Tibial nerve (tissue), 4 donors: ENCODE measurements around the gene DNAI2. TPM values are rescaled to one million over a fixed set of nuclear protein-coding genes. Genes with fewer than 3 reads are reported as not detected.

ENCODE experiments used
- DNase-seq, 2 donors: peaks; one replicate each; pipeline ENCODE4 v3.0.0-alpha.2; 2019; ENCODE audit warnings: low spot score in 2 of 2
- H3K27ac ChIP-seq, 4 donors: fragments of 200-600 bp; sonication (generic) in 3 of 4; one replicate each; pipeline ENCODE4 v1.5.1; 2017 to 2019; ENCODE audit warnings: mild to moderate bottlenecking in 1 of 4
- H3K27me3 ChIP-seq, 2 donors: fragments of 200-600 bp; sonication (generic) in 1 of 2; one replicate each; pipeline versions ENCODE4 v1.5.1 to v1.6.0; 2017 to 2019
- H3K36me3 ChIP-seq, 3 donors: fragments of 200-600 bp; sonication (generic); one replicate each; pipeline ENCODE4 v1.5.1; 2018 to 2019
- H3K4me1 ChIP-seq, 4 donors: fragments of 200-600 bp; sonication (generic) in 3 of 4; one replicate each; pipeline ENCODE4 v1.5.1; 2017 to 2019
- H3K4me3 ChIP-seq, 4 donors: fragments of 200-600 bp; sonication (generic) in 3 of 4; one replicate each; pipeline ENCODE4 v1.5.1; 2017 to 2019; ENCODE audit warnings: mild to moderate bottlenecking in 1 of 4, moderate library complexity in 1 of 4
- H3K9me3 ChIP-seq, 4 donors: fragments of 200-600 bp; sonication (generic) in 3 of 4; one replicate each; pipeline ENCODE4 v1.5.1; 2017 to 2019
- EP300 ChIP-seq, 2 donors: sonication (generic); formaldehyde crosslinking; IDR thresholded peaks; one replicate each; pipeline ENCODE4 v1.6.1; 2017; ENCODE audit warnings: antibody characterized with exemption in 2 of 2, mild to moderate bottlenecking in 1 of 2
- POLR2A ChIP-seq, 2 donors: fragments of 450-650 bp; IDR thresholded peaks; one replicate each; pipeline ENCODE4 v1.6.1; 2017; ENCODE audit warnings: antibody characterized with exemption in 2 of 2, mild to moderate bottlenecking in 2 of 2, moderate library complexity in 2 of 2
- WGBS, 2 donors: methylation state at CpG; one replicate each; pipeline ENCODE4 v1.1.5; 2018; 5-methylcytosine and 5-hydroxymethylcytosine counted together
- total RNA-seq, 4 donors: library from RNA; depleted of rRNA; stranded (reverse); fragments of >200 nt; gene quantifications; one replicate each; pipeline ENCODE4 v1.1.0, GENCODE V29; 2016
- TF ChIP-seq, protein P1 (sequence below), 5 experiments: fragments of 200-600 bp in 3 of 5; fragments of 450-650 bp in 2 of 5; sonication (generic) in 3 of 5; IDR thresholded peaks; one replicate each; pipeline ENCODE4 v1.5.1; 2016 to 2019; ENCODE audit warnings: antibody characterized with exemption in 5 of 5, mild to moderate bottlenecking in 3 of 5, moderate library complexity in 2 of 5

DNAI2 gene
- total RNA-seq, 4 donors from 2014 or later = 0.60 TPM; not detected in 3

DNA sequence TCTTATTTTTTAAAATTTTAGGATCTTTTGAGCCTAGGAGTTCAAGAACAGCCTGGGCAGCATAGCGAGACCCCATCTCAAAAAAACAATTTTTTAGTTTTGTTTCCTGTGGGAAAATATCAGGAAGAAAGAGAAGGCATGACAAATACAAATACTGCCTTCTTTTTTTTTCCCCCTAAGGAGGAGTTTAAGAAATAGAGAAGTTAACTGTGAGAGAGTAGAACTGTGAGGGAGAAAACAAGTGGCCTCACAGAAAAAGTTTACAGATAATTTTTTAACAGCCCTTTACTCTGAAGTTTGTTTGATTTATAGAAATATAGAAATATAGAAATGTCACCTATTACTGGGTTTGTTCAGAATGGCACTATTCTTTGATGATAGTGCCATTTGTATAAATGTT lies 39.5 kb upstream of the DNAI2 start:
- no peak overlapping the region for H3K4me3 ChIP-seq
- H3K4me1 ChIP-seq = peaks cover 0 to 47% (median 24%) of the 10 kb centered on the region in 4 donors
- H3K36me3 ChIP-seq = peaks cover 0 to 40% (median 0%) of the 10 kb centered on the region in 3 donors
- peak overlapping the region; percentile 61 to 95 (median 82) for H3K27ac ChIP-seq
- DNase-seq = no peak
- H3K9me3 ChIP-seq = no peaks in the 10 kb centered on the region
- WGBS, 2 donors = 51 to 64% methylated on average over 1 of the region's 1 CpG
- H3K27me3 ChIP-seq = no peaks in the 10 kb centered on the region
- TF ChIP-seq EP300 (IDR thresholded peaks at IDR 0.05) (no peak), POLR2A (IDR thresholded peaks at IDR 0.05) (no peak)
- TF ChIP-seq, protein P1, sequence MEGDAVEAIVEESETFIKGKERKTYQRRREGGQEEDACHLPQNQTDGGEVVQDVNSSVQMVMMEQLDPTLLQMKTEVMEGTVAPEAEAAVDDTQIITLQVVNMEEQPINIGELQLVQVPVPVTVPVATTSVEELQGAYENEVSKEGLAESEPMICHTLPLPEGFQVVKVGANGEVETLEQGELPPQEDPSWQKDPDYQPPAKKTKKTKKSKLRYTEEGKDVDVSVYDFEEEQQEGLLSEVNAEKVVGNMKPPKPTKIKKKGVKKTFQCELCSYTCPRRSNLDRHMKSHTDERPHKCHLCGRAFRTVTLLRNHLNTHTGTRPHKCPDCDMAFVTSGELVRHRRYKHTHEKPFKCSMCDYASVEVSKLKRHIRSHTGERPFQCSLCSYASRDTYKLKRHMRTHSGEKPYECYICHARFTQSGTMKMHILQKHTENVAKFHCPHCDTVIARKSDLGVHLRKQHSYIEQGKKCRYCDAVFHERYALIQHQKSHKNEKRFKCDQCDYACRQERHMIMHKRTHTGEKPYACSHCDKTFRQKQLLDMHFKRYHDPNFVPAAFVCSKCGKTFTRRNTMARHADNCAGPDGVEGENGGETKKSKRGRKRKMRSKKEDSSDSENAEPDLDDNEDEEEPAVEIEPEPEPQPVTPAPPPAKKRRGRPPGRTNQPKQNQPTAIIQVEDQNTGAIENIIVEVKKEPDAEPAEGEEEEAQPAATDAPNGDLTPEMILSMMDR (IDR thresholded peaks at IDR 0.05) = no peak

DNA sequence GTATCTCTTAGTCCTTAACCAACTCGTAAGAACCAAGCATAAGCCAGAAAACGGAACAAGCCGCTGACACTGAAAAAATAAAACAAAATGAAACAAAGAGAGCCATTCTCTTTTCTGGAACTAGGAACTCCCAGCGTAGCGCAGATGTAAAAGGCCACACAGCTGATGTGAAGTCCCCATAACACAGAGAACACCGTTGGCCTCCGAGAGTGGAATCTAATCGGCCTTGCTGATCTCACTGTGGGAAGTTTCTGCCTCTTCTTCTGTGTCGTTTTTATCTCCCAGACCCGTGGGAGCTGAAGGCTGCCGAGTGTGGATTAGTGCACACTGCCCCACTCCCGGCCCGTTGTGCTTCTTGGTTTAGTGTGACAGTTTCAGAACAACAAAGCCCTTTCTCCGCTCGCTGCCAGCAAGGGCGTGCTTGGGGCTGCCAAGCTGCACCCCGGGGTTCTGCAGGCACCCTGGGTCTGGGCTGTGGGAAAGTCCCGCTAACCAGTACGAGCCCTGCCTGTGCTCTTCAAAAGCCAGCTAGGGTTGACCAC lies 38.9 kb upstream of the DNAI2 start:
- H3K36me3 ChIP-seq = peaks cover 0 to 38% (median 0%) of the 10 kb centered on the region in 3 donors
- no peaks in the 10 kb centered on the region for H3K9me3 ChIP-seq
- 18 to 25% methylated on average over 19 of the region's 19 CpGs for WGBS, 2 donors
- H3K4me3 ChIP-seq = peak overlapping the region in 2 of 4 donors; percentile 0 to 26
- TF ChIP-seq EP300 (IDR thresholded peaks at IDR 0.05) (peak in 1 of 2 donors; percentile 72), POLR2A (IDR thresholded peaks at IDR 0.05) (peak in 1 of 2 donors; percentile 38)
- TF ChIP-seq, protein P1 (IDR thresholded peaks at IDR 0.05) = no peak
- peaks cover 0 to 52% (median 26%) of the 10 kb centered on the region in 4 donors for H3K4me1 ChIP-seq
- no peaks in the 10 kb centered on the region for H3K27me3 ChIP-seq
- peak overlapping the region; percentile 61 to 95 (median 82) for H3K27ac ChIP-seq
- no peak for DNase-seq

DNA sequence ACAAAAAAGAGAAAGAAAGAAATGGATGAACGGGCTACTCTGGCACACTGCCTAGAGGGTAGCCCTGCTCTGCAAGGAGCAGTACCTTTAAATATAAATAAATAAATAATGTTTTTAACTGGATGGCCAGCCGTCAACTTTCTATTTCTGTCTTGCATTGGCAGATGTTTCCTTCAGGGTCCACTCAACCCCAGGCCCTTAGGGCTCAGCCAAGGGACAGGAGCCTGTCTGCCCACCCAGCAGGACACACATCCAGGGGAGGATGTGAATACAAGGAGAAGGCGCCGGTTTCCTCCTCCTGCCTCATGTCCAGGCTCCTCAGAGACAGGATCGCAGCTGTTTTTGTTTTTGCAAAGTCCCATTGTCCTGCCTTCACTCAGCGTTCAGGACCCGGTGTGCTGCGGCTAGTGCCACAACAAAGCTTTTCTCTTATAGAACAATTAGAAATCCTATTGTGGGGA lies 38.1 kb upstream of the DNAI2 start:
- Histone ChIP-seq H3K4me3 (no peak overlapping the region), H3K27ac (peak overlapping the region in 2 of 4 donors; percentile 87 to 95), H3K9me3 (no peaks in the 10 kb centered on the region), H3K4me1 (peaks cover 0 to 60% (median 33%) of the 10 kb centered on the region in 4 donors), H3K27me3 (no peaks in the 10 kb centered on the region), H3K36me3 (peaks cover 0 to 29% (median 0%) of the 10 kb centered on the region in 3 donors)
- no peak for DNase-seq
- TF ChIP-seq POLR2A (IDR thresholded peaks at IDR 0.05) (no peak), EP300 (IDR thresholded peaks at IDR 0.05) (no peak)
- TF ChIP-seq, protein P1 (IDR thresholded peaks at IDR 0.05) = no peak
- 28 to 42% methylated on average over 8 of the region's 8 CpGs for WGBS, 2 donors

DNA sequence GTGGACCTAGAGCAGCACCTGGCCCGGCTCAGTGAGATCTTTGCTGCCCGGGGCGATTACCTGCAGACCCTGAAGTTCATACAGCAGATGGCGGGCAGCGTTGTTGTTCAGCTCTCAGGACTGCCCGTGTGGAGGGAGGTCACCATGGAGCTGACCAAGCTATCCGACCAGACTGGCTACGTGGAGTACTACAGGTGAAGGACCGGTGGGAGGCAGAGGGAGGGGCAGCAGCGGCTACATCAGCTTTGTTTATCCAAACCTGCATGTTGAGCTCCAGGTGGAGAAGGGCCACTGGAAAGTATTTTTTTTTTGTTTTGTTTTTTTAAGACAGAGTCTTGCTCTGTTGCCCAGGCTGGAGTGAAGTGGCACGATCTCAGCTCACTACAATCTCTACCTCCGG lies 36.7 kb upstream of the DNAI2 start:
- H3K36me3 ChIP-seq = peaks cover 0 to 16% (median 0%) of the 10 kb centered on the region in 3 donors
- WGBS, 2 donors = 89 to 96% methylated on average over 12 of the region's 12 CpGs
- H3K9me3 ChIP-seq = no peaks in the 10 kb centered on the region
- H3K27me3 ChIP-seq = no peaks in the 10 kb centered on the region
- DNase-seq = no peak
- no peak overlapping the region for H3K4me3 ChIP-seq
- peaks cover 0 to 74% (median 43%) of the 10 kb centered on the region in 4 donors for H3K4me1 ChIP-seq
- TF ChIP-seq EP300 (IDR thresholded peaks at IDR 0.05) (no peak), POLR2A (IDR thresholded peaks at IDR 0.05) (no peak)
- TF ChIP-seq, protein P1 (IDR thresholded peaks at IDR 0.05) = no peak
- peak overlapping the region in 1 of 4 donors; percentile 87 for H3K27ac ChIP-seq

DNA sequence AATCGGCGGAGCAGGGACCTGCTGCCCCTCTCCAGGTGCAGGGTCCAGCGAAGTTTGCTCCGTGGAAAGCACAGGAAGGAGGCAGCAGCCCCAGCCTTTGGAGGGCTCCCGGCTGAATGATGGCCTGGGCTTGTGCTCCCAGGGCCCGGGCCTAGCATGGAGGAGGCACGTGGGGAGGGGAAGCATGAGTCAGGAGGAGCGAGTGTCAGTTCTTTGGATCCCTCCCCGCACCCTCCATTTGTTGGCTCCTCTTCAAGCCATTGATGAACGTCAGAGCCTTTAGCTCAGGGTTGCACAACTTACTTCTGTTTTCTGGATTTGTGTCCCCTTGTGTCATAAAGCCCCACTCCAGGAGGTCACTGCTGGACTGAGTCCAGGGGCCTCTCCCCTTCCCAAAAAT lies 34.9 kb upstream of the DNAI2 start:
- Histone ChIP-seq H3K9me3 (no peaks in the 10 kb centered on the region), H3K4me1 (peaks cover 0 to 84% (median 45%) of the 10 kb centered on the region in 4 donors), H3K27me3 (no peaks in the 10 kb centered on the region), H3K36me3 (peaks cover 0 to 16% (median 0%) of the 10 kb centered on the region in 3 donors), H3K27ac (peak overlapping the region in 2 of 4 donors; percentile 8 to 43), H3K4me3 (no peak overlapping the region)
- 46 to 47% methylated on average over 10 of the region's 10 CpGs for WGBS, 2 donors
- TF ChIP-seq EP300 (IDR thresholded peaks at IDR 0.05) (peak in 1 of 2 donors; percentile 35), POLR2A (IDR thresholded peaks at IDR 0.05) (no peak)
- peak in 1 of 2 donors; percentile 58 for DNase-seq
